ENCODE results near the gene SERTAD3.
"Not testable (repeated sequence)": the region's sequence is repeated elsewhere in the genome, so short reads cannot be mapped to it uniquely, and the experiment has no call there.

SERTAD3 gene

GRCh38 chr19:40444000-40444824, at the start of gene SERTAD3:
SERTAD3 (minus strand) TSS chr19:40444335; CDS start chr19:40442080, 2,255 bp downstream.
- peak; percentile 98 for DNase-seq

- DNase-seq, result no peak
Observed at GRCh38 chr19:40493778-40494177, 49.6 kb upstream of the SERTAD3 start.

- no peak for DNase-seq
Observed at GRCh38 chr19:40492274-40492673, 48.1 kb upstream of the SERTAD3 start.

- DNase-seq, result no peak
Observed at GRCh38 chr19:40489882-40490230, 45.7 kb upstream of the SERTAD3 start.

GRCh38 chr19:40486017-40486416, 41.9 kb upstream of the SERTAD3 start:
- DNase-seq, result no peak

GRCh38 chr19:40475878-40476644, 31.9 kb upstream of the SERTAD3 start:
- not testable (repeated sequence) for DNase-seq

GRCh38 chr19:40474737-40475136, 30.6 kb upstream of the SERTAD3 start:
- no peak for DNase-seq

GRCh38 chr19:40472516-40472915, 28.4 kb upstream of the SERTAD3 start:
- no peak for DNase-seq

GRCh38 chr19:40471111-40471510, 27.0 kb upstream of the SERTAD3 start:
- DNase-seq, result no peak

GRCh38 chr19:40469011-40469410, 24.9 kb upstream of the SERTAD3 start:
- DNase-seq, result no peak

- DNase-seq, result peak; percentile 20
Observed at GRCh38 chr19:40466985-40467734, 23.0 kb upstream of the SERTAD3 start, which contains the start of gene SPTBN4. SPTBN4 (plus strand) TSS chr19:40467001; CDS start chr19:40472622, 5,621 bp downstream.

GRCh38 chr19:40466219-40466984, 22.3 kb upstream of the SERTAD3 start:
- peak; percentile 40 for DNase-seq

GRCh38 chr19:40465557-40466218, 21.6 kb upstream of the SERTAD3 start, which contains the start of gene BLVRB:
BLVRB (minus strand) TSS chr19:40465745; CDS start chr19:40465688, 57 bp downstream.
- DNase-seq, result peak; percentile 99

GRCh38 chr19:40465025-40465556, 21.0 kb upstream of the SERTAD3 start:
- no peak for DNase-seq

GRCh38 chr19:40464059-40465024, 20.2 kb upstream of the SERTAD3 start:
- peak; percentile 81 for DNase-seq

- not testable (repeated sequence) for DNase-seq
Observed at GRCh38 chr19:40463587-40464037, 19.5 kb upstream of the SERTAD3 start.

- DNase-seq, result no peak
Observed at GRCh38 chr19:40461669-40462221, 17.6 kb upstream of the SERTAD3 start.

GRCh38 chr19:40460185-40460584, 16.1 kb upstream of the SERTAD3 start:
- DNase-seq, result no peak

GRCh38 chr19:40458597-40458974, 14.5 kb upstream of the SERTAD3 start:
- DNase-seq, result no peak
